GM10266 (cell line): Measurements from ENCODE around the gene ITIH1.
A peak's percentile ranks its signal among the peaks of the same experiment; 100 is the strongest.

Source experiments
- DNase-seq: peaks from one replicate; pipeline ENCODE4 v3.0.0; 2012; ENCODE audit errors: extremely low spot score
- CTCF ChIP-seq: IDR thresholded peaks from 2 replicates; pipeline ENCODE4 v1.5.1; 2012; ENCODE audit warnings: mild to moderate bottlenecking, low read depth; ENCODE audit not compliant: control insufficient read depth, insufficient read depth; ENCODE audit errors: missing control alignments

The ITIH1 gene

GRCh38 chr3:52820736-52821135 is 43.3 kb downstream of the ITIH1 start:
- DNase-seq: peak; percentile 47
- peak; percentile 65 for TF ChIP-seq CTCF

GRCh38 chr3:52822363-52822762 is 45.0 kb downstream of the ITIH1 start:
- no peak for DNase-seq
- TF ChIP-seq CTCF: no peak

DNA sequence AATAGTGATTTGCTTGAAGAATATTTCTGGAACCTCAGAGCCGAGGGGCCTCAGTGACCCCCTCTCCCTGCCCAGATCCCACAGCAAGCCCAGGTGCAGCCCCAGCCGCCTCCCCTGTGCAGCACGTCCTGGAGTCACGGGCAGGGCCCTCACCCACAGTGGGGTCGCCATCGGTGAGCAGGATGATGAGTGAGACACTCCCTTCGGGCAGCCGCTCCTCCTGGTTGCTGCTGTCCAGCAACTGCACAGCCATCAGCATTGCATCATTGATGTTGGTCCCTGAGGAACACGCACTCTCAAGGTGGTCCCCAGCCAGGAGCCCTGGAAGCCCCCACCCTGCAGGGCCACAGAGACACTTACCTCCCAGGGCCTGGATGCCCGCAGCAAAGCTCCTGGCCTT is 46.6 kb downstream of the ITIH1 start:
- no peak for DNase-seq
- TF ChIP-seq CTCF: no peak

DNA sequence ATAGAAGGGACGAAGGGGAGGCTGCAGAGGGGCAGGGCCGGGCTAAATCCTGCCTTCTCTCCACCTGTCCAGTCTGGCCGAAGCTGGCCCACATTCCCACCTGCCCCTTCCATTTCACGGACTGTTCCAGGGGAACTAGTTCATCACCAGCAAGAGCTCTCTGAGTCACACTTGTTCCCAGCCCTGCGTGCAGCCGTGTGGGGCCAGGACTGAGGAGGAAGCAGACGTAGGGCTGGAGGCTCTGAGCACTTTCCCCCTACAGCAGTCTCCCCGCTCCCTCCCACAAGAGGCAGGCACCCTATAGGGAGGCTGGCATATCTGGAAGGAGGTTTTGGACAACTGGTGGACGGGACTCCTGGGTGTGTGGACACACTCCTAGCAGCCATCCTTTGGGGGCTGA is 50.0 kb downstream of the ITIH1 start:
- no peak for TF ChIP-seq CTCF
- DNase-seq: no peak

GRCh38 chr3:52827866-52828376 is 50.5 kb downstream of the ITIH1 start:
- TF ChIP-seq CTCF: no peak
- DNase-seq: no peak

DNA sequence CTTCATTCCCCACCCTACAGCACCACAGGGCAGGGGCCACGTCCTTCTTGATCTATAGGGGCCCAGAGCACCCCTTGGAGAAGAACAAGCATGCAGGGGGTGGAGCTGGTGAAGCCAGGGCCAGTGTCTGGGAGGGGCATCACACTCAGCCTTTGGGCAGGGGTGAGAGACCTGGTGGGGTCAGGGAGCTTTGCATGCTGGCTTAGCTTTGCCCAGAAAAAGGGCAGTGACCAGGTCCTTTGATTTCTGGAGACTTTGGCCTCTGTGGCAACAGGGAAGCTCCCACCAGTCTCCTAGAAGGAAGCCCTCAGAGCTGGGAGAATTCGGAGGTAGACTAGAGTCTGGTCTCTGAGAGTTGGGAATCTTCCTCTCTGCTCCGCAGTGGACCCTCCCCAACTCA is 52.1 kb downstream of the ITIH1 start:
- no peak for DNase-seq

More for the DNA sequence above, 52.1 kb downstream of the ITIH1 start:
- TF ChIP-seq CTCF: no peak
